Activated T-cell treated with anti-CD3 and anti-CD28 coated beads, Interleukin-2, amount 50 U/mL, for 48 hours (primary cell): ENCODE measurements around the gene CENPA.
"Not testable (repeated sequence)": the region's sequence is repeated elsewhere in the genome, so short reads cannot be mapped to it uniquely, and the experiment has no call there.

Experiments used
- DNase-seq, 2 experiments: peaks; one replicate each; pipeline ENCODE4 v3.0.0-alpha.2; 2020

Gene CENPA

GRCh38 chr2:26795135-26795534, 9.3 kb downstream of the CENPA start:
- DNase-seq = not testable (repeated sequence)

GRCh38 chr2:26801328-26801727, 15.5 kb downstream of the CENPA start:
- no peak for DNase-seq

GRCh38 chr2:26801796-26802195, 15.9 kb downstream of the CENPA start:
- DNase-seq = no peak

- DNase-seq = no peak
These were observed 19.4 kb downstream of the CENPA start for GRCh38 chr2:26805241-26805676.

GRCh38 chr2:26807788-26808460, 22.1 kb downstream of the CENPA start:
- no peak for DNase-seq

GRCh38 chr2:26809211-26809610, 23.4 kb downstream of the CENPA start:
- no peak for DNase-seq

- DNase-seq = no peak
These were observed 24.2 kb downstream of the CENPA start for GRCh38 chr2:26809876-26810577.

GRCh38 chr2:26811261-26811660, 25.4 kb downstream of the CENPA start:
- DNase-seq = no peak

GRCh38 chr2:26811791-26812694, 26.2 kb downstream of the CENPA start:
- no peak for DNase-seq

- no peak for DNase-seq
These were observed 26.9 kb downstream of the CENPA start for GRCh38 chr2:26812731-26813130.

- DNase-seq = not testable (repeated sequence)
These were observed 28.4 kb downstream of the CENPA start for GRCh38 chr2:26814072-26814765.

- DNase-seq = no peak
These were observed 31.0 kb downstream of the CENPA start for GRCh38 chr2:26816893-26817292.

GRCh38 chr2:26818255-26818654, 32.4 kb downstream of the CENPA start:
- DNase-seq = no peak

- no peak for DNase-seq
These were observed 33.1 kb downstream of the CENPA start for GRCh38 chr2:26818972-26819371.

- DNase-seq = no peak
These were observed 35.1 kb downstream of the CENPA start for GRCh38 chr2:26820932-26821331.

- no peak for DNase-seq
These were observed 37.0 kb downstream of the CENPA start for GRCh38 chr2:26822877-26823276.

- no peak for DNase-seq
These were observed 52.5 kb downstream of the CENPA start for GRCh38 chr2:26838121-26838906.

GRCh38 chr2:26840937-26841610, 55.2 kb downstream of the CENPA start:
- DNase-seq = no peak

GRCh38 chr2:26843041-26843440, 57.2 kb downstream of the CENPA start:
- no peak for DNase-seq
